HG02938 (cell line): ENCODE results near the gene ACKR3.

Experiments used
- ATAC-seq: cut with Tn5 transposase; IDR thresholded peaks from one replicate; pipeline ENCODE4 v1.9.1; 2021; ENCODE audit warnings: mild to moderate bottlenecking, moderate library complexity; ENCODE audit not compliant: unreplicated experiment

Gene ACKR3

DNA sequence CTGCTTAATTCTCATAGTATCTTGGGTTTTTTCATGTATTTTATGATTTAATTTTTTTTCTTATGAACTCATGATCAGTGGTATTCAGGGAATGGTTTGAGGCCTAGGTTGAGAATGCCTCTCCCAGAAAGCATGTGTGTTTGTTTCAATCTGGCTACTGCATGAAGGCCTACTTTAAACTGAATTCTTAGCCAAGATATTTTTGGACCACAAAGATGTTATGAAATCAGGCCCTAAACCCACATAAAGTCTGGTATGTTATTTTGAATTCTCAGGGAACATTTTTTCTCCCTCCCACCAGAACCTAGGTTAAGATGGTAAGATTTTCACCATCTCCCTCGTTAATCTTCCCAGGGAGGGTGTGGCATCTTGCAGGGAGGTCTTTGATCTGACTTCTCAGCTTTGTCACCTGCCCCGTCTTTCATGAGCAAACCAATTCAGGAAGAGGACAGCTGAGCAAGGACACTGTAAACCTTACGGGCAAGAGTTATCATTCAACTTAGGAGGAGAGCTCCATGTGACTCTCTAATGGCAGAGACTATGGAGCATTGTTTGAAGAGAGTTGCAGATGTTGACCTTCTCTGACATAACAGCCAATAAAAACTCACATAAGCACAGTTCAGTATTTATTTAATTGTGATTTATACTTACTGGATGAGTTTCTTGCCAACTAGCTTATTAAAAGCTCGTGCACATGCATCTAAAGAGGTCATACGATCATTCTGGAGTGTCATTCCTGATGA lies 21.3 kb upstream of the ACKR3 start:
- ATAC-seq: no peak

DNA sequence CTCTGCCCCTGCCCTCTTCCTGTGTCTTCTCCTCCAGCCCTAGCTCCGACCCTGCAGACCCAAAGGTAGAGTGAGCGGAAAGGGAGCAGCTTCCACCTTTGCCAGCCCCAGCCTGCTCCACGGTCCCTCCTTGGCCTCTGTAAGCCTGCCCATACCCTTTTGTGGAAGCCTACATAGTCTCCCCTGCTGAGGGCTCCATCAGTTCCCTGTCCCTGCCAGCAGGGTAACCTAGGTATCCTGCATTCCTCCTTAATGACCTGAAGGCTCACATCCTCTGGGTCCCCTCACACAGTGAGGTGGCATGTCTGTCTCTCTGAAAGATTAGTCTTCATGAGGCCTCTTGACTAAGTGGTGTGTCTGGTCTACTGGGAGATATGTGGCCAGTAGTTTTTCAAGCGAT lies 20.5 kb upstream of the ACKR3 start:
- ATAC-seq: no peak

DNA sequence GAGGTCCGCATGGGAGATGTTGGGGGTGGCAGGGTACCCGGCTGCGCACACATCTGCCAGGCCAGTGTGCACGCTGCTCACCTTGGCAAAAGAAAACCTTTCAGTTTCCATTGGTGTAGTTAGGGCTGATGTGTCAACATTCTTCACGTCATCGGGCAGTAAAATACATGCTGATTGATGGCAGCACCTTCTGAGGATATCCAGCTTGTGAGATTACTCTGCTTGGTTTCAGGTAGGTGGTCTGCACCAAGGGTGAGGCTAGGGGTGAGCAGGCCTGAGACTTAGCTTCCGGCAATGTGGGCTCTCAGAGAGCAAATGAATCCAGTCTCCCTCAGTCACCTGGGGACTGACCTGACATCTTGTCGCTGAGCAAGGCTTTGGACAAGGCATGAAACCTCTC lies 19.3 kb upstream of the ACKR3 start:
- ATAC-seq: peak; percentile 7

DNA sequence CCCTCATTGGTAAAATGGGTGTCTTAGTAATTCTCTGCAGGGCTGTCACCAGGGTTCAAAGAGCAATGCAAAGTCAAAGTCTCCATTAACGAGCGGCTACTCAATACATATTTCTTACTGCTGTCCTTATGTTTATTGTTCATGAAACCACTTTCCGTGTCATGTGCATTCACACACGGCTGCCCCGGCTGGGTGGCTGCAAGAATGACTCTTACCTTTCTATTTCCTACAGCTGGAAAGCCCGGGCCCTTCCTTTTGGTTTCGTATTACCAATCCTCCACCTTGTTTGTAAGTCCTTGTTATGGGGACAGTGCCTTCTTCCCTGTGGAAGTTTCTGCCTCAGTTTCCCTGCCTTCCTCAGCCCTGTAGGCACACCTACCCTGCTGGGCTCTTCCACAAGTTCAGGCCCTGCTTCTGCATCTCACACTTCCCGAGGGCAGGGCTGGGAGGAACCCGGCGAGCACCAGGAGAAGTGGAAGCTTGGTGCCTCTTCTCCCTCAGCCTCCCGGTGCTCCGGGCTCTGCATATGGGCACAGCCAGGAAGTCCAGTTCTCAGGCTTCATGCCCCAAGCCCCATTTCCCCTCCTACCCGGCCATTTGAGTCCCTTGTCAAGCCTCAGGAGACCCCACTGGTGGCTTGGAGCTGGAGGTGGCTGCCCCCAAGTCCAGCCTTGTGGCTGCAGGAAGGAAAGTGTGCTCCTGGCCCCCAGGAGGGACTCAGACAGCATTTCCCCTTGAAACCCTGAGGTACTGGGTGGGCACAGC lies 18.7 kb upstream of the ACKR3 start:
- ATAC-seq: peak; percentile 68

DNA sequence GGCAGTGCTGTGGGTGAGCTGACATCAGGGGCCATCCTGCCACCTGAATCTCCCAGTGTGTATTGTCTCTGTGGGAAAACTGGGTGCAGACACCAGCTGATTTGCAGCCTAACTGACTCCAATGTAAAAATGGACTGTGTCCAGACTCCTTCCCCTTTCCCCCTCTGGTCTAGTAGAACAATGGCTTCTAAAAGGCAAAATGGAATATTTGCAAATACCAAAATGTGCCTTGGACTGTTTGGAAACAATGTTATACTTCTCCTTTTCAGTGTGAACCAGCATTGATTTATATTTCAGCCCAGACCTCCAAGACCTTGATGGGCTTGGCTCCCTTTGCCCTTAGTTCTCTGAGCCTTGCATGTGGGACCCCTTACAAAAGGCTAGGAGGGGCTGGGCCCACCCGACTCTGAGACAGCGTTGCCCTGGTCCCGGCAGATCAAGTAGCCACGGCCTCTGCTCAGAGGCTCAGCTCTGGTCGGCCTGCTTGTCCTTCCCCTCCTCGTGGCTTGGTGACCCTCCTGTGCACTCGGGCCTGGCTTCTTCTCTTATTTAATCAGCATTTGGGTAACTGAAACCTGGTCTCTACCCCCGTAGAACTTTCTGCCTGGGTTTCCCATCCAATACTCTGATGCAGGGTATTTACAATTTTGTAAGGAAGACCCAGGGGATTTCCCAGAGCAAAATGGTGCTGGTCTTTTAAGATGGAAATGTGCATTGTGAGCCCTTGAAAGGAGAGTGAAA lies 18.0 kb upstream of the ACKR3 start:
- ATAC-seq: no peak

DNA sequence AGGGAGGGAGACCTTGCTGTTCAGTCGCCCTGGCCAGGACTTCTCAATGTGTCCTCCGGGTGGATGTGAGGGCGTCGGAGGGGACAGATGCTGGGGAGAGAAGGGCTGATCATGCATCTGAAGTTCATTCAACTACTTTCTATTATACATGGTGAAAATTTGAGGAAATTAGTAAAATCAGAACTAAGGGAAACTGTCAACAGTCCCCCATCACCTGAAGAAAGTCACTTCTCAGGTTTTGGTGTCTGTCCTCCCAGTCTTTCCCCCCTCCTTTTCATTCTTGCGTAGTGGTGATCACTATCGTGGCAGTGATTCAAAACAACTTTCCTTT lies 17.4 kb upstream of the ACKR3 start:
- no peak for ATAC-seq

DNA sequence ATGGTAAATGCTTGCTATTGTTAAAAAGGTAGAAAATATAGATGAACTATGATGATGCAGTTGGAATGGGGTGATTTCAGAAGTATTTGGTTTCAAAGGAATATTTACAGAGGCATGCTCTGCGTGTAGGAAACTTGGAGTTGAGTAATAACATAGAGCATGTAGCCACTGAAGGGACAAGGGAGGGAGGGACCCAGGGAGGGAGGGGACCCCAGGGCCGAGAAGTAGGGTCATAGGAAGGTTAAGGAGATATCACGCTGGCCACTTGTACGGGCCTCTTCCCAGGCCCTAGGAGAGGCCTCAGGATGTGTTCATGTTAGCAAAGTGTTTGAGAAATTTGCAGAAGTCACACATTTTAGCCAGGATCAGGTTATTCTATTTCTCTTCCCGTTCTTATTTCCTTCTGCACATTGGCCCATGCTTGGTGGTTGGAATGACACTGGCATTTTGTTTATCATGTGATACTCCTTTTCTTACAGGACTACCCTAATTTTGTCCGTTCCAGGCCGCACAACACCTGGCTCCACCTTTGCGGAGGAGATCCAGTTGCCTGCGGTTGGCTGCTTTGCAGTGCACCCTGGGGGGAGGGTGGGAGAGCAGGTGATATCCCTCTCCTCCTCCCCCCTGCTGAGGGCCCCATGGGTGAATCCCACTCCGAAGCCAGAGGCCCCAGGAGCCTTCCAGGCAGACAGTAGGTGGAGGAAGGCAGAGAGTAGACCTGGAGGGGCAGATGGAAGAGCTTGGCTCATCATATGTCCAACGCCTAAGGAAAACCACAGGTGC lies 16.9 kb upstream of the ACKR3 start:
- ATAC-seq: no peak

DNA sequence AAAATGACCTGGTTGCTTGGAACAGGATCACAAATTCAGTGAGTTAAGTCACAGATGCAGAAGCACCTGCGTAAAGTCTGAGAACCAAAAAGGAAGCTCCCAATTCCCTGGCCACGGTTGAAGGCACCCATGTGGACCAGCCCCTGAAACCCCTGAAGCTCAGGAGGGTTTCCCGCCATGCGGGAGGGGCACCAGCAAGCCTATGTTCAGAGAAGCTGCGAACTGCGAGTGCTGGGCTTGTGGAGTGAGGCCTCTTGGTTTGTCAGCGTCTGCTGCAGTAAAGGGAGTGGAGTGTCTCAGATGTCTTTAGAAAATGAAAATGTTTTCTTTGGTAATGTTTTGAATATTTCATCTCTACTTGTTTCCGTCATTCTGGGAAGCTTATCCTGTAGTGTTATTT lies 16.1 kb upstream of the ACKR3 start:
- no peak for ATAC-seq

GRCh38 chr2:236554629-236555282 lies 14.9 kb upstream of the ACKR3 start:
- ATAC-seq: no peak

DNA sequence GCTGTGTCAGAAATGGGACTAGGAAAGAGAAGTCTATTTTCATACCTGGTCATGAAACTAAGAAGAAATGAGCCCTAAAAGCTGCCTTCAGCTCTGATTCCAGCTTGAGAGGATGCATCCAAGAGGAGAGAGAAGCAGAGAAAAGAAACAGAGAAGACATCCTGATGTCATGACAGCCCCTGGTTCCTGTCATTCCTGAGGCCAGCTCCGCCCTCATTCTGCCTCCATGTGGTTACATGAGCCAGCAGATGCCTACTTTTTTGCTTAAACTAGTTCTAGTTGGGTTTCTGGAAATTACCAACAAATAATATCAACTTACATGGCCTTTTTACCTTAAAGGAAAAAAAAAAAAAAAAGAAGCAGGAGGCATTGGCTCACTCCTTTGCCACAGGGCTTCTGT lies 14.1 kb upstream of the ACKR3 start:
- no peak for ATAC-seq

- ATAC-seq: no peak
These were observed 12.2 kb upstream of the ACKR3 start for GRCh38 chr2:236557306-236558030.

DNA sequence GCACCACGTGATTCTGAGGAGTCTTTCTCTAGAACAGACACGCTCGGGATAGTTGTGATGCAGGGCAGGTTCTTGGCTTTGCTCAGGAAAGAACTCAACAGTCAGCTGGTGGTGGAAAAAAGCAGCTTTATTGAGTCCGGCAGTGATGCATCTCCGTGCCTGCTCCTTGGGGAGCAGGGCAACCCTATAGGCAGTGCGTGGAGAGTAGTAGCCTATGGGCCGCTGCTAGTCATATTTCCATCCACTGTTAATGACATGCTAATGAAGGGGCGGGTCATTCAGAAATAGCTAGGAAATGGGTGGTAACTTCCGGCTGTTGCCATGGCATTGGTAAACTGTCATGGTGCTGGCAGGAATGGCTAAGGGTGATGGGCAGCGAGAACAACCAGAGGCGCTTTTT lies 11.6 kb upstream of the ACKR3 start:
- no peak for ATAC-seq

DNA sequence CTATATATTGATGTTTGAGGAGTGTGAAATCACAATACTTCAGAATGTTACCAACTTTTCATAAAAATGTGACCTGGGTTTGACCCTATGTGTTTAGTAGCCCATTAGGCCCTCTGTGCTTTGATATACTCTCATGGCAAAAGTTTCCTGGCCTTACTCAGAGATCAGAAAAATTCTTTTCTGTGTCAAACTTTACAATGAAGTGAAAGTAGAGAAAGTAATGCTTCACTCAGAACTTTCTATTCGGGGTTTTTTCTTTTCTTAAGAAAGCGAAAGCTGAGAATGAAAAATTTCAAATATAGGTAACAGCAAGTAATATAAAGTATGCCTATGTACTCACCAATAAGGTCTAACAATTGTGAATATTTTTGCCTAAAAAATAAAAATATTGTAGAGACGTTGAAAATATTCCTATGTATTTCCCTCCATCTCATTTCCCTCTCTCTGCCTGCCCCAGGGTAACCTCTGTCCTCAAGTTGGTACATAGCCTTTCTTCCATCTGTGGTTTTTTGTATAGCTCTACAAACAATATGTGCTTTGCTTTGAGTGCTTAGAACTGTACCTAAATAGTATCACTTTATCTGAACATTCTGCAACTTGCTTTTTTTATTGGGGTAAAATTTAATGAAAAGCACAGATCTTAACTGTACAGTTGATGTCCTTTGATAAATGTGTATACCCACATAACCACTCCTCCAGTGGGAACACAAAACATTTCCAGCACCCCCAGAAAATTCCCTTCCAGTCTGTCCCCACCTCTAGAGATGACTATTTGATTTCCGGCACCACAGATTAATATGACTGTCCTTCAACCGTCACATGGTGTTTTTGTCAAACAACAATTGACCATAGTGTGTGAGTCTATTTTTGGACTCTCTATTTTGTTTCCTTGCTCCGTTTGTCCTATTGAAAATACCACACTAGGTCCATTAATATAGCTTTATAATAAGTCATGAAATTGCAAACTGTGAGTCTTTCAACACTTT lies 10.3 kb upstream of the ACKR3 start:
- ATAC-seq: no peak

DNA sequence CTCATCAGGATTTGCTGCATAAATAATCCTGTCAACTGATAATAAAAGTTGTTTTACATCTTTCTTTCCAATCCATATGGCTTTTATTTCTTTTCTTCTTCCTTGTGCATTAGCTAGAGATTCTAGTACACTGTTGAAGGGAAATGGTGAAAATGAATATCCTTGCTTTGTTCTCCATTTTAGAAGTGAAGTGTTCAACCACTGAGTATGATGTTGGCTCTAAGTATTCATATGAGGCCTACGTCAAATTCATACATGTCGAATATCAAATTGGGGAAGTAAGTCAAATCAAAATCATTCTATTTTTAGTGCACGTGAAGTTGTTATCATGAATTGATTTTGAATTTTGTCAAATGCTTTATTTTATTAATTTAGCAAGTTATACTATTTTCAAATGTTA lies 7.8 kb upstream of the ACKR3 start:
- no peak for ATAC-seq

DNA sequence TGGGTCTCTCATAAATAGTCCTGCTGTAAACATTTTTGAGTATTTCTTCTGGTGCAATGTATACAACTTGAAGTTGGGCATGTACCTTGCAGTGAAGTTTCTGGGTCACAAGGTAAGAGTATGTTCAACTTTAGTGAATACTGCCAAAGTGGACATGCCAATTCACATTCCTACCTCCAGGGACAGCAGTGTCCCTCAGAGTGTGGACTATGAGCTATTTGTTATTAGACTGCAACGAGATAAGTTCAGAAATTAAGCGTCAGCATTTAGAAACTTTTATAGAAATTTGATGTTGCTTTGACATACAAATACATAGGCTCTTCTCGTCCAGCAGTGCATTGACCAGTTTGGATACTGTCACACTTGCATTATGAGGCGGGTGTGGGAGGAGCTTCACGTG lies 7.2 kb upstream of the ACKR3 start:
- no peak for ATAC-seq

DNA sequence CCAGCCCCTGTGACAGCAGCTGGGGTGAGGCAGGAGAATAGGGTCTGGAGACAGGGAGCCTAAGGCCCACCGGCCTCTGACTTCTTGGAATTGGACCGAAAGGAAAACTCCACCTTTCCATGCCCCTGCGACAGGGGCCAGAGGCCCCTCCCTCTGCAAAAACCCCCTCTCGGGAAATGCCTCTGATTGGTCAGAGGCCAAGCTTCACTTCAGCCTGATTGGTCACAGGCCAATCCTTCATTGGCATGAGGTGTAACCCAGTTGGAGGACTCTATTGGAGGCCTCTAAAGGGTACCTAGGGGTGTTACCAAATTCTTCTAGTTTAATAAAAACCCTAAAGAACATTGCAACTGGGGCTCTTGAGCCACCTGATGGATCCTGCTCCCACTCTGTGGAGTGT lies 5.7 kb upstream of the ACKR3 start:
- no peak for ATAC-seq

GRCh38 chr2:236565212-236565611 lies 4.4 kb upstream of the ACKR3 start:
- no peak for ATAC-seq

GRCh38 chr2:236565879-236566402 lies 3.7 kb upstream of the ACKR3 start:
- no peak for ATAC-seq

GRCh38 chr2:236566596-236566995 lies 3.0 kb upstream of the ACKR3 start:
- ATAC-seq: no peak
